H7 (cell line): ENCODE results near the gene EIF2B2. TPM values are rescaled to one million over a fixed set of nuclear protein-coding genes. Genes with fewer than 3 reads are reported as not detected.
"Not testable (repeated sequence)": the region's sequence is repeated elsewhere in the genome, so short reads cannot be mapped to it uniquely, and the experiment has no call there.

Experiments used
- DNase-seq: peaks from one replicate; pipeline ENCODE4 v3.0.0; 2012
- H3K27me3 ChIP-seq: 2 replicates; pipeline ENCODE4 v1.6.0; 2011; ENCODE audit warnings: mild to moderate bottlenecking, low read length; ENCODE audit not compliant: control insufficient read depth, insufficient read depth
- H3K36me3 ChIP-seq: replicated peaks from 2 replicates; pipeline ENCODE4 v1.5.1; 2011; ENCODE audit warnings: low read length; ENCODE audit not compliant: control insufficient read depth, insufficient read depth
- H3K4me3 ChIP-seq: 2 replicates; pipeline ENCODE4 v1.5.1; 2011; ENCODE audit warnings: low read depth, mild to moderate bottlenecking, control low read depth, low read length, moderate library complexity; ENCODE audit not compliant: insufficient read depth
- total RNA-seq: library from RNA; depleted of rRNA; stranded (reverse); fragments of >200 nt; shearing (Covaris generic); gene quantifications from 2 replicates; pipeline ENCODE4 v1.2.3, GENCODE V29; 2014

Gene EIF2B2
- total RNA-seq, 1 experiment from 2014 or later, result 51.8 TPM

DNA sequence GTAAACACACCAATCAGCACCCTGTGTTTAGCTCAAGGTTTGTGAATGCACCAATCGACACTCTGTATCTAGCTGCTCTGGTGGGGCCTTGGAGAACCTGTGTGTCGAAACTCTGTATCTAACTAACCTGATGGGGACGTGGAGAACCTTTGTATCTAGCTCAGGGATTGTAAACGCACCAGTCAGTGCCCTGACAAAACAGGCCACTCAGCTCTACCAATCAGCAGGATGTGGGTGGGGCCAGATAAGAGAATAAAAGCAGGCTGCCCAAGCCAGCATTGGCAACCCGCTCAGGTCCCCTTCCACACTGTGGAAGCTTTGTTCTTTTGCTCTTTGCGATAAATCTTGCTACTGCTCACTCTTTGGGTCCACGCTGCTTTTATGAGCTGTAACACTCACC lies 6.9 kb upstream of the EIF2B2 start:
- H3K36me3 ChIP-seq, H3K4me3 ChIP-seq, DNase-seq, H3K27me3 ChIP-seq: not testable (repeated sequence)

GRCh38 chr14:75001261-75001660 lies 1.5 kb upstream of the EIF2B2 start:
- H3K27me3 ChIP-seq, result no peaks in the 10 kb centered on the region
- H3K4me3 ChIP-seq, result no peak overlapping the region
- no peak for DNase-seq
- H3K36me3 ChIP-seq, result peaks cover 7% of the 10 kb centered on the region

DNA sequence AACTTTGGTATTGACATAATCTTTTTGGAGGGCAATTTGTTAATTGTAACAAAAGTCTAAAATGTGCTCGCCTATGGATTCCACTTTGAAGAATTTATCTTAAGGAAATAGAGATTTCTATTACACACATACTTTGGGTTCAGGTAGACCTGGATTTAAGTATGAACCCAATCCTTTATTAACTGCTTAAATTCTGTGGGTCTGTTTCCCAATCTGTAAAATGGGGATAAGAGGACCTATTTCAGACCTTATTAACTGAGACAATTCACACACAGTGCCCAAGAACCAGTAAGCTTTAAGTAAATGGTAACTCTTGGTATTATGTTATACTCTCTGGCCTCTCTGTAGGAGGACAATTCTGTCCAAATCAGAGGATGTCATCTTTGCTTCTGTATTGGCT lies 822 bp upstream of the EIF2B2 start:
- Histone ChIP-seq H3K4me3 (peak overlapping the region; percentile 70), H3K27me3 (no peaks in the 10 kb centered on the region), H3K36me3 (peaks cover 13% of the 10 kb centered on the region)
- no peak for DNase-seq

GRCh38 chr14:75003250-75004027 lies 718 bp downstream of the EIF2B2 start:
- Histone ChIP-seq H3K4me3 (peak overlapping the region; percentile 70), H3K36me3 (peaks cover 19% of the 10 kb centered on the region), H3K27me3 (no peaks in the 10 kb centered on the region)
- peak; percentile 23 for DNase-seq

- no peaks in the 10 kb centered on the region for H3K27me3 ChIP-seq
- H3K36me3 ChIP-seq, result peaks cover 25% of the 10 kb centered on the region
- H3K4me3 ChIP-seq, result no peak overlapping the region
- DNase-seq, result no peak
These were observed 2.6 kb downstream of the EIF2B2 start for GRCh38 chr14:75005357-75005756.

DNA sequence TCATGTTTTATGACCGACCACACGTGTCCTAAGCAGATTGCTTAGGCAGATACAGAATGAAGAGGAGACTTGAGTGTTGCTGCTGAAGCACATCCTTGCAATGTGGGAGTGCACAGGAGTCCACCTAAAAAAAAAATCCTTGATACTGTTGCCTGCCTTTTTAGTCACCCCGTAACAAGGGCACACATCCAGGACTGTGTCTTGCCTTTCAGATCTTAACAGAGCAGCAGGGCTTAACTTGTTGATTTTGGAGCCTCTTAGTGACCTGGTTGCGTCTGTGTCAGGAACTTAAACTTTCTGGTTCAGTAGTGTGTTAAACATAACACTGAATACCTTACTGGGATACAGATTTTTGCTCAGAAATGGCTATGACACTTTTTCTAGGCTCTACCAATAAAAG lies 6.5 kb downstream of the EIF2B2 start:
- Histone ChIP-seq H3K27me3 (no peaks in the 10 kb centered on the region), H3K36me3 (peaks cover 26% of the 10 kb centered on the region), H3K4me3 (no peak overlapping the region)
- DNase-seq, result no peak

GRCh38 chr14:75010472-75011093 lies 7.9 kb downstream of the EIF2B2 start:
- no peak for DNase-seq
- Histone ChIP-seq H3K27me3 (no peaks in the 10 kb centered on the region), H3K36me3 (peaks cover 27% of the 10 kb centered on the region), H3K4me3 (no peak overlapping the region)

DNA sequence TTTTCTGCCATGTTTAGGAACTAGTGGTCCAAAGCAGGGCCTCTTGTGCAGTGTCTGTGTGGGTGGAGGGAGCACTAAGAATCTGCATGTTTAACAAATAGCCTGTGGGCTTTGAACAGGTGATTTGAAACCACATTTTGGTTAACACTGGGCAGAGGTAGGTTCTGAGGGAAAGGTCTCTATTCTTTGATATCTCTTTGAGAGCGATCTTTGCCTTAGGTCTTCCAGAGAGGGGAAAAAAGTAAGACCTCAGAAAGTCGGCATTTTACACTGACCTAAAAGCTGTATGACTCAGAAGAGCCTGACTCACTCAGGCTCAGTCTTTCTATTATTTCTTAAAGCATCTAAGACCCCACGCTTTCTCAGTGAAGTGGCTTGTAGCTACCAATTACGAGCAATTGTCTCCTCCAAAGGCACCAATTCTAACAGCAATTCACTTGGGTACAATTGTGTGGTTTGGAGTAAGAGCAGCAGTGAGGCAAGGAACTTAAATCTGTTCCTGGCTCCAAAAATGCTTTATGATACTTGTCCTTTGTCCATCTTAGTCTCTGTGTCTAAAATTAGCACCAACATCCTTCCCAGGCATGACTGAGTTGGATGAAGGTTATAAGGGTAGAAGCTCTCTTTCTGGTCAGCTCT lies 8.8 kb downstream of the EIF2B2 start:
- no peaks in the 10 kb centered on the region for H3K27me3 ChIP-seq
- no peak overlapping the region for H3K4me3 ChIP-seq
- no peak for DNase-seq
- H3K36me3 ChIP-seq, result peaks cover 21% of the 10 kb centered on the region

GRCh38 chr14:75013290-75013689 lies 10.6 kb downstream of the EIF2B2 start:
- Histone ChIP-seq H3K27me3 (no peaks in the 10 kb centered on the region), H3K4me3 (no peak overlapping the region), H3K36me3 (peaks cover 17% of the 10 kb centered on the region)
- no peak for DNase-seq

GRCh38 chr14:75015496-75015895 lies 12.8 kb downstream of the EIF2B2 start:
- DNase-seq, result no peak
- H3K36me3 ChIP-seq, result peaks cover 11% of the 10 kb centered on the region

GRCh38 chr14:75016815-75017214 lies 14.1 kb downstream of the EIF2B2 start:
- H3K36me3 ChIP-seq, result peaks cover 11% of the 10 kb centered on the region
- H3K27me3 ChIP-seq, result no peaks in the 10 kb centered on the region
- DNase-seq, result no peak
- no peak overlapping the region for H3K4me3 ChIP-seq

More at GRCh38 chr14:75015496-75015895, 12.8 kb downstream of the EIF2B2 start:
- H3K4me3 ChIP-seq, result no peak overlapping the region
- H3K27me3 ChIP-seq, result no peaks in the 10 kb centered on the region

GRCh38 chr14:75018694-75019093 lies 16.0 kb downstream of the EIF2B2 start:
- DNase-seq, result no peak
- Histone ChIP-seq H3K27me3 (no peaks in the 10 kb centered on the region), H3K4me3 (no peak overlapping the region), H3K36me3 (peaks cover 16% of the 10 kb centered on the region)

GRCh38 chr14:75022655-75023054 lies 19.9 kb downstream of the EIF2B2 start:
- Histone ChIP-seq H3K36me3 (peaks cover 8% of the 10 kb centered on the region), H3K4me3 (no peak overlapping the region), H3K27me3 (no peaks in the 10 kb centered on the region)
- peak; percentile 62 for DNase-seq

- no peak for DNase-seq
- peaks cover 7% of the 10 kb centered on the region for H3K36me3 ChIP-seq
- no peaks in the 10 kb centered on the region for H3K27me3 ChIP-seq
- no peak overlapping the region for H3K4me3 ChIP-seq
These were observed 20.4 kb downstream of the EIF2B2 start for GRCh38 chr14:75023108-75023507.

GRCh38 chr14:75025082-75025481 lies 22.4 kb downstream of the EIF2B2 start:
- DNase-seq, result no peak
- no peak overlapping the region for H3K4me3 ChIP-seq
- H3K27me3 ChIP-seq, result no peaks in the 10 kb centered on the region
- H3K36me3 ChIP-seq, result peaks cover 5% of the 10 kb centered on the region
